Kidney epithelial cell (primary cell): ENCODE measurements around the gene C4A. TPM values are rescaled to one million over a fixed set of nuclear protein-coding genes. Genes with fewer than 3 reads are reported as not detected.

ENCODE experiments used
- DNase-seq: peaks from one replicate; pipeline ENCODE4 v3.0.0-alpha.2; 2010; ENCODE audit warnings: low read depth
- H3K27me3 ChIP-seq: 2 replicates; pipeline ENCODE4 v1.6.0; 2011; ENCODE audit warnings: low read length; ENCODE audit not compliant: control insufficient read depth, insufficient read depth
- H3K36me3 ChIP-seq: 2 replicates; pipeline ENCODE4 v1.5.1; 2011; ENCODE audit warnings: low read length; ENCODE audit not compliant: control insufficient read depth, insufficient read depth
- H3K4me3 ChIP-seq: 2 replicates; pipeline ENCODE4 v1.5.1; 2011; ENCODE audit warnings: low read depth, mild to moderate bottlenecking, control low read depth, low read length
- total RNA-seq: library from RNA; depleted of rRNA; stranded (reverse); fragments of >200 nt; gene quantifications from 2 replicates; pipeline ENCODE4 v1.2.3, GENCODE V29; 2015
- TF ChIP-seq, protein P1 (sequence below): IDR thresholded peaks from 2 replicates; pipeline ENCODE4 v1.5.1; 2011; ENCODE audit warnings: mild to moderate bottlenecking, moderate library complexity, low read length, control low read depth, inconsistent platforms; ENCODE audit not compliant: insufficient read depth, poor library complexity, severe bottlenecking

Gene C4A
- total RNA-seq, 1 donor from 2014 or later = 3.2 TPM

DNA sequence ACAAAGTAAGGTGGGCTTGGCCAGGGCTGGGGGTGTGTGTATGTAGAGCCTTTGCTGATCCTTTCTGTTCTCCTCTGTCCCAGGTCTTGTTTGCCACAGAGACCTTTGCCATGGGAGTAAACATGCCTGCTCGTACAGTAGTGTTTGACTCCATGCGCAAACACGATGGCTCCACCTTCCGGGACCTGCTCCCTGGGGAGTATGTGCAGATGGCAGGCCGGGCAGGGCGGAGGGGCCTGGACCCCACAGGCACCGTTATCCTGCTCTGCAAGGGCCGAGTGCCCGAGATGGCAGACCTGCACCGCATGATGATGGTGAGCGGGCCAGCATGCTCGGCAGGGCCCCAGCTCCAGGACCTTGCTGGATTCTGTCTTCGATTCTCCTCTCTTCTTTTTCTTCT is 16.2 kb upstream of the C4A start:
- no peak for DNase-seq
- peaks cover 4% of the 10 kb centered on the region for H3K36me3 ChIP-seq
- no peaks in the 10 kb centered on the region for H3K27me3 ChIP-seq
- TF ChIP-seq, protein P1, sequence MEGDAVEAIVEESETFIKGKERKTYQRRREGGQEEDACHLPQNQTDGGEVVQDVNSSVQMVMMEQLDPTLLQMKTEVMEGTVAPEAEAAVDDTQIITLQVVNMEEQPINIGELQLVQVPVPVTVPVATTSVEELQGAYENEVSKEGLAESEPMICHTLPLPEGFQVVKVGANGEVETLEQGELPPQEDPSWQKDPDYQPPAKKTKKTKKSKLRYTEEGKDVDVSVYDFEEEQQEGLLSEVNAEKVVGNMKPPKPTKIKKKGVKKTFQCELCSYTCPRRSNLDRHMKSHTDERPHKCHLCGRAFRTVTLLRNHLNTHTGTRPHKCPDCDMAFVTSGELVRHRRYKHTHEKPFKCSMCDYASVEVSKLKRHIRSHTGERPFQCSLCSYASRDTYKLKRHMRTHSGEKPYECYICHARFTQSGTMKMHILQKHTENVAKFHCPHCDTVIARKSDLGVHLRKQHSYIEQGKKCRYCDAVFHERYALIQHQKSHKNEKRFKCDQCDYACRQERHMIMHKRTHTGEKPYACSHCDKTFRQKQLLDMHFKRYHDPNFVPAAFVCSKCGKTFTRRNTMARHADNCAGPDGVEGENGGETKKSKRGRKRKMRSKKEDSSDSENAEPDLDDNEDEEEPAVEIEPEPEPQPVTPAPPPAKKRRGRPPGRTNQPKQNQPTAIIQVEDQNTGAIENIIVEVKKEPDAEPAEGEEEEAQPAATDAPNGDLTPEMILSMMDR = no peak
- no peak overlapping the region for H3K4me3 ChIP-seq

GRCh38 chr6:31966506-31966905 is 15.4 kb upstream of the C4A start:
- TF ChIP-seq, protein P1 = no peak
- H3K4me3 ChIP-seq = no peak overlapping the region
- no peak for DNase-seq
- H3K27me3 ChIP-seq = no peaks in the 10 kb centered on the region
- H3K36me3 ChIP-seq = peaks cover 4% of the 10 kb centered on the region

- peaks cover 4% of the 10 kb centered on the region for H3K36me3 ChIP-seq
- DNase-seq = no peak
- H3K27me3 ChIP-seq = no peaks in the 10 kb centered on the region
- TF ChIP-seq, protein P1 = no peak
- no peak overlapping the region for H3K4me3 ChIP-seq
Observed at GRCh38 chr6:31966997-31967925, 14.6 kb upstream of the C4A start.

GRCh38 chr6:31967926-31968320 is 13.9 kb upstream of the C4A start:
- H3K4me3 ChIP-seq = no peak overlapping the region
- DNase-seq = no peak
- TF ChIP-seq, protein P1 = no peak
- no peaks in the 10 kb centered on the region for H3K27me3 ChIP-seq
- H3K36me3 ChIP-seq = peaks cover 4% of the 10 kb centered on the region

GRCh38 chr6:31968326-31968725 is 13.5 kb upstream of the C4A start:
- Histone ChIP-seq H3K27me3 (no peaks in the 10 kb centered on the region), H3K36me3 (peaks cover 4% of the 10 kb centered on the region), H3K4me3 (no peak overlapping the region)
- DNase-seq = no peak
- TF ChIP-seq, protein P1 = no peak
